IPS DF 4.7 (cell line): Measurements from ENCODE around the gene TBC1D14.
"Not testable (repeated sequence)": the region's sequence is repeated elsewhere in the genome, so short reads cannot be mapped to it uniquely, and the experiment has no call there.

Source experiments
- DNase-seq: peaks from one replicate; pipeline ENCODE4 v3.0.0-alpha.2; 2013; ENCODE audit warnings: low spot score; ENCODE audit errors: extremely low read depth

TBC1D14 gene

DNA sequence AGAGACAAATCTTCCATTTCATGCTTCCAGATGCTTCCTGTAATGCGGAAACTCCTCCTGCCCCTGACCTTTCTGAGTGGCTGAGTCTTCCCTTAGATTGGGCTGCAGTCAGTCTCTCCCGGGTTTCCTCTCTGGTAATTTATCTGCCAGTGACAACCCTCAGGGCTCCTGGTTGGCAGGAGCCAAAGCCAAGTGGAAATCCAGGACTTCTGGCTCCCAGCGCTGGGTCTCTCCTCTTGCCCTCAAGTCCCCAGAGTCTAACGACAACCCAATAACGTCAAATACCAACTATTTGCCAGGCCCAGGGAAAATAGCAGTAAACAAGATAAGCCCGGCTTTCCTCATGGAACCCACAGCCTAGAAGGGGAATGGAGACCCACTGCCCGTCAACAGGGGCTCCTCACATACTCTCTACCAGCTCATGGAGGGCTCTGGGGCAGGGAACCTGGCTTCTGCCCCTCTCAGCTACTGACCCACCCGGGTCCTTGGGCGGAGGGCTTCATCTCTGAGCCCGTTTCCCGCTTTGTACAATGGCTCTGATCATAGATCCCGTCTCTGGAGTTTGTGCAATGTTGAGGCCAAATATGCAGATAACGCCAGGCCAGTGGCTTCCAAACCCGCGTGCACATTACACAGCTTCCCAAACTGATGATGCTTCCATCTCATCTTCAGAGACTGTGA is 1.1 kb upstream of the TBC1D14 start:
- no peak for DNase-seq

- DNase-seq, result no peak
Observed at GRCh38 chr4:6909970-6910339, 329 bp downstream of the TBC1D14 start.

DNA sequence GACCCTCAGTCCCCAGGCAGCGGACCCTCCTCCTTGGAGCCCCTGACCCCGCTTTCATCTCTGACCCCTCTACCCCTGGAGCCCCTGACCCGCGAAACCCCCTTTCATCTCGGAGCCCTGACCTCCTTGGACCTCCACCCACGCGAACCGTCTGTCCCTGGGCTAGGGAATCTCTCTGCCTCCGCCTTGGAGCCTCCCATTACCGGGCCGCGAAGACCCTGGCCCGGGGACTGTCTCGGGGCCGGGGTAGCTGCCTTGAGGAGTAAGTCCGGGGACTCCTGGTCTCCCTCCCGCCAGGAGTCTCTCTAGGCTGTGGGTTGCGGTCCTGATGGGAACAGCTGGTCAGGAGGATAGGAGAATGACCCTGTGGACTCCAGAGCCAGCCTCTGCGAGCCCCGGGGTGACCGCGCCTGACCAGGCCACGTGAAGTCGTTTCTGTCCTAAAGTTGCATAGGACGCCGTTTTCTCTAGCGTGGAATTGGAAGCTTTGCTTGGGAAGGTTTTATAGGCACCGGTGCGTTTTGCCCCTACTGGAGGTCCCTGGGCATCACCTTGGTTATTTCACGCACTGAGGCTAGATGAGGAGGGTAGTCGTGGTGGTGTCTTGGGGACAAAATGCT is 824 bp downstream of the TBC1D14 start:
- no peak for DNase-seq

DNA sequence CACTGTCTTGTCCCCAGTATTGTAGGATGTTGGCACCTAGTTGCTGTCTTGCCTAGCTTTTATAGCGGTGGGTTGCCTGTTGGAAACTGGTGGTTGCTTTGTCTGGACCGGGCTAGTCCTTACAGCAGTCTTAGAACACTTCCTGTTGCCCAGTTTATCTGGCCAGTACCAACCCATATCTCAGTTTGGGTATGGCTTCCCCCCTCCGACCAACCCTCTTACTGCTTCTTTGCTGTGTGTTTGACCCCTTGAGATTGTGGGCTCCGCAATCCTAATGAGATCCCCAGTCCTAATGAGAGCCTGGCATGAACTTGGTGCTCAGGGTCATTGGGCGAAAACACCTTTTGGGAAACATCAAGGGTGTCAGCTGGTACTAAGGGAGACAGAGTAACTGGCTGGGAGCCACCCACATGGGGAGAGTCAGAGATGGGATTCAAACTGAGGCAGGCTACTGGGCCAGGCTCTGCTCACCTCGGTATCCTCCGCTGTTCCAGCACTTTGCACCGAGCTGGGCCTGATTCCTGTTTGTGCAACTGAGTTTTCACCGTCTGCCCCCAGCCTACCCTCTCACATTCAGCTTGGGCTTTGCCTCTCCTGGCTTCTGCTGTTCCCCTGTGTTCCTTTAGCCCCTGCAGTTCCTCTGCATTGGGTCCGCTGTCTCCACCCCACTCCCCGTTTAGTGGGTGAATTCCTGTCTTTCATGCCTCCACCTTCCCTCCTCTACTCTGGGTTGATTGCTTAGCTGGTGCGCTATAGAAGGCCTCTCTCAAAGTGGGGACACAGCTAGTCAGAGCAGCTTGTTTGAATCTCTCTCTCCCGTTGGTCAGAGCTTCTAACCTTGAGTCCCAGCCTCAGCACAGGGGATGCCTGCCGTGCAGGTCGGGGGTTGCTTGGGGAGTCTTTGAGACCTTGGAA is 1.6 kb downstream of the TBC1D14 start:
- DNase-seq, result no peak

DNA sequence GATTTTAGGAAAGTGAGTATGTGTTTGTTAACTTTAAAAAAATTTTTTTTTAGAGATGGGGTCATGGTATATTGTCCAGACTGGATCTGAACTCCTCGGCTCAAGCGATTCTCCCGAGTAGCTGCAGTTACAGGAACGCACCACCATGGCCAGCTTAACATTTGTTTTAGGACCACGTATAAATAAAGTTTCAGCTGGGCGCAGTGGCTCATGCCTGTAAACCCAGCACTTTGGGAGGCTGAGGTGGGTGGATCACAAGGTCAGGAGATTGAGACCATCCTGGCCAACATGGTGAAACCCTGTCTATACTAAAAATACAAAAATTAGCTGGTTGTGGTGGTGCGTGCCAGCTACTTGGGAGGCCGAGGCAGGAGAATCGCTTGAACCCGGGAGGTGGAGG is 2.3 kb downstream of the TBC1D14 start:
- DNase-seq, result not testable (repeated sequence)

- no peak for DNase-seq
Observed at GRCh38 chr4:6912441-6912840, 2.8 kb downstream of the TBC1D14 start.

- no peak for DNase-seq
Observed at GRCh38 chr4:6913350-6913905, 3.8 kb downstream of the TBC1D14 start.

DNA sequence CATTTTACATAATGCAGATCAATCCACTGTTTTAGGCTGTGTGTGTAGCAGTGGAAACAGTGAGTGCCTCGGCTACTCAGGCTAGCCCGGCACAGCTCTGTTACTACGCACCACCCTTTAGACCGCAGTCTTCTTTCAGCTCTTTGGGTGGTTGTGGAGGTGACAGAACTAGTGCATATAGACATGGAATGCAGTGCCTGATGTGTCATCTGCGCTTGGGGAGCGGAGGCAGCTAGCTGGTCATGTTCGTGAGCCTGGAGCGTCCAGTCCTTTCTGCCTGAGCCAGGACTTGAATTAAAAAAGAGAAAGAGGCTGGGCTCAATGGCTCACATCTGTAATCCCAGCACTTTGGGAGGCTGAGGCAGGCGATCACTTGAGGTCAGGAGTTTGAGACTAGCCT is 4.8 kb downstream of the TBC1D14 start:
- no peak for DNase-seq

DNA sequence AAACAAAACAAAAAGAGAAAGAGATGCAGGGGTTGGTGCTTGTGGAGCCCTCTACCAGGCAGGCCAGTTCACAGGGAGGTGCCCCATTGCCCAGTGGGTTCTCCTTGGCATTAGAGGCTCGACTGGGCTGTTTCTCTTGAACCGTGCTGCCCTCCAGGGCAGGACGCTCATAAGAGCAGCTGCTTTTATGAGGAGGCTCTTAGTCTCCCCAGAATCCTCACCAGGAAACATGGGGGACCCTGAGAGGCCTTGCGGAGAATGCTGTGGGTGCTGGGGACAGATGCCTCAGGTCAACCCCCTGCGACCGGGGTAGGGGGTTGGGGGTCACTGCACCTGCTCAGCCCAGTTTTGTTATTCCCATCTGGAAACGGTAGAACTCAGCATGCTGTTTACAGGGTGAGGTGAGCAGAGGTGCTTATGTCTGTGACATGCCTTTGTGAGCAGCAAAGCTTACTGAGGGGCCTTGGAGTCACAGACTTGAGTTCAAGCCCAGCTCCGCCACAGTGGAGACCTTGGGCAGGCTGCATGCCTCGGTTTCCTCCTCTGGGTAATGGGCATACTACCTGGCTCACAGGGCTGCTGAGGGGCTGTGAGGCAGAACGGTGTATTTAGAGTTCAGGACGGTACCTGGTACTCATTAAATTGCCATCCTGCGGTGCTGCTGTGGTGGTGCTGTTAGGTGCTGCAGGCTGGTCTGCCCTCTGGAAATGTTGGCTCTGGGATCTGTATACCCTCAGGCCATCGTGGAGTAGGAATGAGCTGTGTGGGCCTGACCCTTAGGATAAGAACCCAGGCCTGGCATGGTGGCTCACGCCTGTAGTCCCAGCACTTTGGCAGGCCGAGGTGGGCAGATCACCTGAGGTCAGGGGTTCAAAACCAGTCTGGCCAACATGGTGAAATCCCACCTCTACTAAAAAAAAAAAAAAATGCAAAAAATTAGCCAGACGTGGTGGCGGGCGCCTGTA is 5.7 kb downstream of the TBC1D14 start:
- no peak for DNase-seq

- DNase-seq, result no peak
Observed at GRCh38 chr4:6916069-6916586, 6.5 kb downstream of the TBC1D14 start.

DNA sequence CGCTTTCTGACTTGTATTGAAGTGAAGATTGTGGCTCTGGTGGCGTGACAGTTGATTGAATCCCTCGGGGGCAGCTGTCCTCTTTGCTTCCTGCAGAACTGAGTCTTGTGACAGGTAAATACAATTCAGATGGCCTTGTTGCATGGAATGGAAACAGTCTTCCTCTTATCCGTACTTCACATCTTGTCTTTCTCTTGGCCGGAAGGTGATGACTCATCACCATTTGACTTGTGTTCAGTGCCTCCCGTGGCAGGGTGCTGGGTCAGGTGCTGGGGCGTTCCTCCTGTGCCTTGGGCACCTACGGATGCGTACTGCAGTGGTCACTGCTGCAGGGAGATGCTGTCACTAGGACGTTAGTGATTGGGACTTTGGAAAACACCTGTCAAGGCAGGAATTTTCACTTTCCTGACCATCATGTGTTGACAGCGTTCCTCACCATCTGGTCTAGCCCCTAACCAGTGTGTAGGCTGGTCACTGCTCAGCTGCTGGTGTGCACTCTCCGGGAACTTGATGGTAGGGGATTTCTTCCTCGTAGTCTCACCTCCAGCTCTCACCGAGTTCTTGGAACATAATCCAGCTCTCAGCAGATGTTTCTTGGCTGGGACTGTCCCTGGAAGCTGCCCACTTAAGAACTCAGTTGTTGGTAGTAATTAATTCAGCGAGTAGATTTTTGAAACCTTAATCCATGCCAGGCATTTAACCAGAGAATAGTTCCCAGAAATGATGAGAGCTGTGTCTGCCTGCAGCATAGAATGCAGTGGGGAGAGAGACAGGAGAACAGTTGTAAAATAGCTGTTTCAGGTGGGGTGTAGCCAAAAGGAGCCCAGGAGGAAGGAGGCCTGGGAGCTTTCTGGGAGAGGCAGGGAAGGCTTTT is 7.2 kb downstream of the TBC1D14 start:
- DNase-seq, result no peak

DNA sequence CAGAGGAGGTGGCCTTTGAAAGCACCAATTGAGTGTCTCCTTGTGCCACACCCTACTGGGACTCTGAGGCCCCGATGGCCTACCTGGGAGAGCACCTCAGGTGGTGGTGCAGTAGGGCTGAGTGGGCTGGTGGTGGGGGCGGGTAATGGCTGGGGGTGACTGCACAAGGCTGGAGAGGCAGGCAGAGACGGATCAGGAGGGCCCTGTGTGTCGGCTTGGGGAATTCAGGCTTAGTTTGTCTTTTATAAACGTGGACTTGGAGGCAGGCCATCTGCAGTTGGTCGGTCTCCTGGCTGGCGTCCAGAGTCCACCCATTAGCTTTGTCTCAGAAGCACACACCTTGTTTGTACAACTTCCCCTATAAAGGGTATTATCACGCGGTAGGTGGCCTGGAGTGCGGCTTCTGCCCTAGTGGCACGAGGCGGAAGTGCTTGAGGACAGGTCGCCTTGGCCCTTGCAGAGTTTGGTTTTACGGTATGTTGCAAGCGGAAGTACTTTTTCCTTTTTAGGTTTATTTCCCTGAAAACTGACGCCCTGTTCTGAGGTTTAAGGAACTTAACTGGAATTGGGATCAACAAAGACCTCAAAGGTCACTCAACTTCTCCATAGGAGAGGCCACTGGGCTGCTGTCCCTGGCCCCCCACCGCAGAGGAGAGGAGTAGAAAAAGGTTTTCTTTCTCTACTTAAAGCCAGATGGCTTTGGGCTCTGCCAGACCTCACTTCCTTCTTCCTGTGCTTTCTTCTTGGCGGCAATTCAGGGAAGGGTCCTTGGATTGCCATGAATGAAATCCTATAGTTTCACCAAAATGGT is 8.0 kb downstream of the TBC1D14 start:
- DNase-seq, result no peak

GRCh38 chr4:6918338-6918737 is 8.7 kb downstream of the TBC1D14 start:
- no peak for DNase-seq

DNA sequence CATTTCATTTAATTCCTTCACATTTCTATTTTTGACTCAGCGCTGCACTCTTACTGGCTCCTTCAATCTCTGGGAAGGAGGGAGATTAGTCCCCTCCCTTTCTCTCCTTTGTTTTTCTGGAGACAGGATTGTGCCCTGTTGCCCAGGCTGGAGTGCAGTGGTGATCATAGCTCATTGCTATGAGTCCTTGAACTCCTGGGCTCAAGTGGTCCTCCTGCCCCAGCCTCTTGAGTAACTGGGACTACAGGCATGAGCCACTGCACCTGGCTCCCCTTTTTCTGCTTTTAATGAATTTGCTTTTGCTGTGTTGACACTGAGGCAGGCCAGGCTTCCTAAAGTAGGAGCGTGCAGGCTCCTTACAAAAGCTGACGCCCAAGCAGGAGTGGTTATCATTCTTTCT is 10.5 kb downstream of the TBC1D14 start:
- no peak for DNase-seq

GRCh38 chr4:6923507-6923906 is 13.9 kb downstream of the TBC1D14 start:
- DNase-seq, result no peak

- DNase-seq, result no peak
Observed at GRCh38 chr4:6924361-6924779, 14.7 kb downstream of the TBC1D14 start.

DNA sequence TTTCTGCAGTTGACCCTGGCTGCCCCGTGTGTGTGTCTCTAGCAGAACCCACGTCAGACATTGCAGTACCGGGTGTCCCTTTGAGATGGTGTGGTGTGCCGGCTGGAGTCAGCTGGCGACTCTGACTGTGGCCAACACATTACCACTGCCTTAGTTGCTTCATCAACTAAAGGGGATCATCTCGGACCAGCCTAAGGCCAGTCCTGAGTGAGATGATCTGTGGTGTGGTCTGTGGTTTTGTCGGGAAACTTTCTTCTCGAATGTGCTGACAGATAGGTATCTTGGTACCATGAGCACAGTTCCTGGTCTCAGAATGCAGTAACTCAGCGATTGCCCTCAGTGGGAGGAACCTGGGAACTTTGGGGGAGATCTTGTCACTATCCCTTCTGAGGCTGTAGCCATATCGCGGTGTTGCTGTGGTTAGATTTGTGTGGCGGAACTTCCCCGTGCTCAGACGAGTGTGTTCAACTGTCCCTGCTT is 15.8 kb downstream of the TBC1D14 start:
- no peak for DNase-seq

DNA sequence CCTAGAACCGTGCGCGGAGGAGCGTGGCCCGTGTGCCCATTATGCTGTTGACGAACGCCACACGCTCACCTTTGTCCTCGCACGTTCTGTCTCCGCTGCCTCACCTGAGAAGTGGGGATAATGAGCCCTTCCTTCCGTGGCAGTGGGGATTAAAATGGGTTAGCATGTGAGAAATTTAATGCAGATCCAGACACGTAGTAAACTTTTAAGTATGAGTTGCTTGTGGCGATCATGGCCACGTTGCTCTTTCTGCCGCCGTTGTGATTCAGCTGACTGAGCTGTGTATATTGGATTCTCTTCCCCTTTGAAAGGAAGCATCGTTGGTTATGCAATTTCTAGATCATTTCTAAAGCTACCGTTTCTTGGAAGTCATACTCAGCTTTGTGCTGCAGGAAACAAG is 16.5 kb downstream of the TBC1D14 start:
- DNase-seq, result no peak
